ENCODE results near the gene ALG14. TPM values are rescaled to one million over a fixed set of nuclear protein-coding genes. Genes with fewer than 3 reads are reported as not detected.

Gene ALG14
- total and polyA plus RNA-seq, 2 of the 4 experiments (the other 2 are of a cell fraction), result 1.7 to 2.0 TPM

DNA sequence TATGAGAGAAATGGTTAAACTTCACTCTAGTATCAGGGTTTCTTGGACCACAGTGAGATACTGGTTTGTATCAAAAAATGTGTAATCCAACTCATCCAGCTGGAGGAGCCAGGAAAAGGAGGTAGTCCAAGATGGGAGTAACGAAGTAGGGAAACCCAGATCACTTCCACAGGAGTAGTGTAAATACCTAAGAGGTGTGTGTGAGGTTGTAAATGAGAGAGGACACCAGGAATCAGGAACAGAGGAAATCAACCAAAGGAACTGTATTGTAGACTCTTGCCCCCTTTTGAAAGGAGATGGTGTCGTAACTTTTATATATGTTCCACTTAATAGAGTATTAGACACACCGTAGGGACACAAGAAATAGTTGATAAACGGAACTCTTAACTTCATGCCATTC is 24.7 kb upstream of the ALG14 start:
- BruUV-seq (replicated peaks), result no TSS peak
- no peak overlapping the region for H2AK5ac ChIP-seq (ENCODE audit: low read depth, low read length)
- no peak overlapping the region for H3K27ac ChIP-seq (ENCODE audit: insufficient read depth, low read length)
- H3K4me1 ChIP-seq (ENCODE audit: control insufficient read depth, insufficient read depth, low read length), result peaks cover 2% of the 10 kb centered on the region; the same call in 1 of the 2 replicates
- H2BK120ac ChIP-seq (ENCODE audit: low read depth, low read length), result no peak overlapping the region
- H3K79me1 ChIP-seq (ENCODE audit: low read depth in 1 of 2, low read length in 2 of 2), result no peaks in the 10 kb centered on the region
- CTCF ChIA-PET, result interaction anchor here (0.6 kb wide), 1 partner anchor 13 kb away, joined by 3 read pairs; no protein-coding TSS in a partner anchor
- no peak overlapping the region for H4K91ac ChIP-seq (ENCODE audit: insufficient read depth, low read depth, low read length)
- H3K9ac ChIP-seq (ENCODE audit: low read depth, low read length), result no peak overlapping the region
- peaks cover 2% of the 10 kb centered on the region; the same call in 1 of the 2 replicates for H3K27me3 ChIP-seq (ENCODE audit: control insufficient read depth, insufficient read depth, low read length)
- no peaks in the 10 kb centered on the region for H3K9me1 ChIP-seq (ENCODE audit: insufficient read depth, low read length)
- no peak overlapping the region for H2BK15ac ChIP-seq (ENCODE audit: low read depth, low read length)
- TF ChIP-seq CEBPB (IDR thresholded peaks at IDR 0.05; ENCODE audit: low read depth, low read length), result no peak
- no peak for TF ChIP-seq FOS (IDR thresholded peaks at IDR 0.05; ENCODE audit: low read depth, low read length)
- no peak for TF ChIP-seq NFE2L2 (IDR thresholded peaks at IDR 0.05; ENCODE audit: low read depth, low read length)
- no peak for TF ChIP-seq CHD1 (IDR thresholded peaks at IDR 0.05; ENCODE audit: low read depth, low read length)
- no peak for TF ChIP-seq RCOR1 (IDR thresholded peaks at IDR 0.05; ENCODE audit: insufficient replicate concordance, low read length)
- TF ChIP-seq MXI1 (IDR thresholded peaks at IDR 0.05; ENCODE audit: borderline replicate concordance, low read depth, low read length), result no peak
- TF ChIP-seq, protein P1, sequence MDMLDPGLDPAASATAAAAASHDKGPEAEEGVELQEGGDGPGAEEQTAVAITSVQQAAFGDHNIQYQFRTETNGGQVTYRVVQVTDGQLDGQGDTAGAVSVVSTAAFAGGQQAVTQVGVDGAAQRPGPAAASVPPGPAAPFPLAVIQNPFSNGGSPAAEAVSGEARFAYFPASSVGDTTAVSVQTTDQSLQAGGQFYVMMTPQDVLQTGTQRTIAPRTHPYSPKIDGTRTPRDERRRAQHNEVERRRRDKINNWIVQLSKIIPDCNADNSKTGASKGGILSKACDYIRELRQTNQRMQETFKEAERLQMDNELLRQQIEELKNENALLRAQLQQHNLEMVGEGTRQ (IDR thresholded peaks at IDR 0.05; ENCODE audit: low read depth, low read length), result no peak
- TF ChIP-seq MAFK (IDR thresholded peaks at IDR 0.05; ENCODE audit: low read depth, low read length), result no peak
- TF ChIP-seq RFX5 (IDR thresholded peaks at IDR 0.05; ENCODE audit: low read depth, low read length), result no peak
- TF ChIP-seq MAZ (IDR thresholded peaks at IDR 0.05; ENCODE audit: borderline replicate concordance, low read depth, low read length), result no peak
- no peak for TF ChIP-seq BHLHE40 (IDR thresholded peaks at IDR 0.05; ENCODE audit: low read depth, low read length)
- TF ChIP-seq, protein P2, sequence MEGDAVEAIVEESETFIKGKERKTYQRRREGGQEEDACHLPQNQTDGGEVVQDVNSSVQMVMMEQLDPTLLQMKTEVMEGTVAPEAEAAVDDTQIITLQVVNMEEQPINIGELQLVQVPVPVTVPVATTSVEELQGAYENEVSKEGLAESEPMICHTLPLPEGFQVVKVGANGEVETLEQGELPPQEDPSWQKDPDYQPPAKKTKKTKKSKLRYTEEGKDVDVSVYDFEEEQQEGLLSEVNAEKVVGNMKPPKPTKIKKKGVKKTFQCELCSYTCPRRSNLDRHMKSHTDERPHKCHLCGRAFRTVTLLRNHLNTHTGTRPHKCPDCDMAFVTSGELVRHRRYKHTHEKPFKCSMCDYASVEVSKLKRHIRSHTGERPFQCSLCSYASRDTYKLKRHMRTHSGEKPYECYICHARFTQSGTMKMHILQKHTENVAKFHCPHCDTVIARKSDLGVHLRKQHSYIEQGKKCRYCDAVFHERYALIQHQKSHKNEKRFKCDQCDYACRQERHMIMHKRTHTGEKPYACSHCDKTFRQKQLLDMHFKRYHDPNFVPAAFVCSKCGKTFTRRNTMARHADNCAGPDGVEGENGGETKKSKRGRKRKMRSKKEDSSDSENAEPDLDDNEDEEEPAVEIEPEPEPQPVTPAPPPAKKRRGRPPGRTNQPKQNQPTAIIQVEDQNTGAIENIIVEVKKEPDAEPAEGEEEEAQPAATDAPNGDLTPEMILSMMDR (conservative IDR thresholded peaks at IDR 0.05; ENCODE audit: low read depth, low read length), result no peak
- TF ChIP-seq RAD21 (IDR thresholded peaks at IDR 0.05; ENCODE audit: low read length), result no peak
- TF ChIP-seq POLR2A (IDR thresholded peaks at IDR 0.05; ENCODE audit: low read depth, low read length), result no peak
- TF ChIP-seq, protein P3, sequence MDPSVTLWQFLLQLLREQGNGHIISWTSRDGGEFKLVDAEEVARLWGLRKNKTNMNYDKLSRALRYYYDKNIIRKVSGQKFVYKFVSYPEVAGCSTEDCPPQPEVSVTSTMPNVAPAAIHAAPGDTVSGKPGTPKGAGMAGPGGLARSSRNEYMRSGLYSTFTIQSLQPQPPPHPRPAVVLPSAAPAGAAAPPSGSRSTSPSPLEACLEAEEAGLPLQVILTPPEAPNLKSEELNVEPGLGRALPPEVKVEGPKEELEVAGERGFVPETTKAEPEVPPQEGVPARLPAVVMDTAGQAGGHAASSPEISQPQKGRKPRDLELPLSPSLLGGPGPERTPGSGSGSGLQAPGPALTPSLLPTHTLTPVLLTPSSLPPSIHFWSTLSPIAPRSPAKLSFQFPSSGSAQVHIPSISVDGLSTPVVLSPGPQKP (IDR thresholded peaks at IDR 0.05; ENCODE audit: borderline replicate concordance, low read depth, low read length), result no peak
- no peak for TF ChIP-seq SMC3 (IDR thresholded peaks at IDR 0.05; ENCODE audit: low read depth, low read length)
- intact Hi-C loops (cut with micrococcal nuclease) (no loop called here), in situ Hi-C loops (cut with MboI; ENCODE audit: low sequenced_read_pairs) (no loop called here), dilution Hi-C loops (cut with HindIII; ENCODE audit: low sequenced_read_pairs, unreplicated experiment) (no loop called here)
- no peak overlapping the region for H2AK9ac ChIP-seq (replicated peaks; ENCODE audit: low read depth, low read length, poor library complexity)
- no peak overlapping the region for H3K4me3 ChIP-seq (ENCODE audit: insufficient read depth, low read depth, low read length)
- H3K36me3 ChIP-seq (ENCODE audit: control insufficient read depth, insufficient read depth, low read length), result no peaks in the 10 kb centered on the region
- H3K18ac ChIP-seq (ENCODE audit: low read depth, low read length), result no peak overlapping the region
- no peak overlapping the region for H3K14ac ChIP-seq (replicated peaks; ENCODE audit: low read depth, low read length)
- no peak overlapping the region for H4K8ac ChIP-seq (ENCODE audit: low read depth in 2 of 2, low read length in 2 of 2)
- no peaks in the 10 kb centered on the region for H3K9me3 ChIP-seq (ENCODE audit: control insufficient read depth, insufficient read depth, low read length)
- no CpG with 5 or more reads among the region's 4 CpGs for WGBS, 2 experiments (ENCODE audit: extremely low coverage in 2 of 2, insufficient read length in 1 of 2)
- no peak overlapping the region for H2BK5ac ChIP-seq (ENCODE audit: low read depth, low read length, poor library complexity, severe bottlenecking)
- H4K5ac ChIP-seq (ENCODE audit: low read depth, low read length), result no peak overlapping the region
- POLR2A ChIA-PET (ENCODE audit: unreplicated experiment), result no interaction called here
- DNase-seq (no peak), ATAC-seq (ENCODE audit: low read depth) (no peak)
- H3K4ac ChIP-seq (ENCODE audit: low read depth, low read length), result no peak overlapping the region
- peak overlapping the region; percentile 51; the same call in 1 of the 2 replicates for H2BK20ac ChIP-seq (ENCODE audit: low read depth, low read length)
- H4K20me1 ChIP-seq (ENCODE audit: insufficient read depth, low read length), result no peaks in the 10 kb centered on the region
- no peak overlapping the region for H3K56ac ChIP-seq (ENCODE audit: extremely low read depth, insufficient read depth, low read length)
- H2AFZ ChIP-seq (replicated peaks; ENCODE audit: low read length, poor library complexity), result no peak overlapping the region
- no peak overlapping the region for H3K4me2 ChIP-seq (ENCODE audit: low read depth, low read length)
- no peak overlapping the region for H3K23ac ChIP-seq (ENCODE audit: low read depth, low read length)
